Activated CD4-positive, alpha-beta T cell treated with anti-CD3 and anti-CD28 coated beads for 24 hours (primary cell): ENCODE measurements around the gene BET1L.
"Not testable (repeated sequence)": the region's sequence is repeated elsewhere in the genome, so short reads cannot be mapped to it uniquely, and the experiment has no call there.

ENCODE experiments used
- DNase-seq, 2 donors: peaks; one replicate each; pipeline ENCODE4 v3.0.0-alpha.2; 2020; ENCODE audit warnings: low read depth in 2 of 2

Gene BET1L

DNA sequence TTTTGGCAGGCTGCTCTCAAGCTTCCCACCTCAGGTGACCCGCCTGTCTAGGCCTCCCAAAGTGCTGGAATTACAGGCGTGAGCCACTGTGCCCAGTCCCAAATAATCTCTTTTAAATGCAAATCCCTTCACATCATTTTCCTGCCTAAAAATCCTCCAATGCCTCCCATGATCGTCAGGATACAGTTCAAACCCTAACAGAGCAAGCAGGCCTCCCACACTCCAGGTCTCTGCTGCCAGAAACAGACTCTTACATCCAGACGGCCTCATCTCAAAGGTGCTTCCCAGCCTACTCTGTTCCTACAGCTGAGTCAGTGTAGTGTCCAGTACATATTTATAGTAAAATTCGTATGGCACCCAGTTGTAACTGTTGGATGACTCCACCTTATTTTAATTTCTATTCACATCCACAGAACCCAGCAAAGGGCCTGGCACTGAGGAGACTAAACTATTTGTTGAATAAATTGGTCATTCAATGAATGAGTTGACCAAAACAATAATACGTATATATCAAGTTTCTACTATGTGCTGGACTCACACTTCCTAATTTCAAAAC lies 20.7 kb upstream of the BET1L start:
- DNase-seq: no peak

DNA sequence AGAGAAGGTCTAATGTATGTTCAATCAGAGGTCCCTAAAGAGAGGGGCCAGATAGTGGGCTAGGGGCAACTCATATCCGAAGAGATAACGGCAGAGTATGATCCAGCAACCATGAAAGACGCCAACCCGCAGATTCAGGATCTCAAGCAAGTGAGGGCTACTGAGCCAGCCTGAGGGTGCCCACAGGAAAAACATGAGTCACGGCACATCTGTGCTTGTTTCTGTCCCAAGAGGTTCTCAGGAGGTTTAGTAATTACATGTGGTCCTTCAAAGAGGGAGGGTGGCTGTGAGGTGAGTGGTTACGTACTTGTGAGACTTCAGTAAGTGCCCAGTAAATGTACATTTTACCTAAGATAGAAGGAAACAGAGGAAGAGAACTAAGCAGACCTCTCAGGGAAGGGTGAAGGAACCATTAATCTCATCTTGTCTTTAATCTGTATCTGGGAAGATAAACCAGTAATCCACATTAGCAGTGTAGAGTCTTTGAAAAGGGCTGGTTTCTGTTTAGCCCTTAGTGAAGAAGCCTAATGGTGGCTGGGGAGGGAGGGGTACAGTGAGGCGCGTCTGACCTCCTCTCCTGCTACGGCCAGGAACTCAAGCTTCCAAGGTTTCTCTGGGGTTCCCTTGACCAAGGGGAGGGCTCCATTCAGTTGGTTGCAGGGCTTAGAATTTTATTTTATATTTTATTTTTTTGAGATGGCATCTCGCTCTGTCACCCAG lies 18.7 kb upstream of the BET1L start:
- DNase-seq: no peak

GRCh38 chr11:224424-224823 lies 17.2 kb upstream of the BET1L start:
- no peak for DNase-seq

DNA sequence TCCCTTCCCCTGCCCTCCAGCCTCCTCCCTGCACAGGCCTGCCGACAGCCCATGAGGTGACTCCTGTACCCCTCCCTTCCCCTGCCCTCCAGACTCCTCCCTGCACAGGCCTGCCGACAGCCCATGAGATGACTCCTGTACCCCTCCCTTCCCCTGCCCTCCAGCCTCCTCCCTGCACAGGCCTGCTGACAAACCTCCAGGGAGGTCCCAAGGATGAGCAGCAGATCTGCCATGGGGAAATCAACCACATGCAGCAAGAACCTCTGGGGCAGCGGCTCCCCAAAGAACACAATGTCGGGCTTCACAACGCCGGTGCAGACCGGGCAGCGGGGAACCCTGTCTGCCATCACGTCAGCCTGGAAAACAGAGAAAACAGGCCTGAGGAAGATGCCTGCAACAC lies 16.7 kb upstream of the BET1L start:
- no peak for DNase-seq

DNA sequence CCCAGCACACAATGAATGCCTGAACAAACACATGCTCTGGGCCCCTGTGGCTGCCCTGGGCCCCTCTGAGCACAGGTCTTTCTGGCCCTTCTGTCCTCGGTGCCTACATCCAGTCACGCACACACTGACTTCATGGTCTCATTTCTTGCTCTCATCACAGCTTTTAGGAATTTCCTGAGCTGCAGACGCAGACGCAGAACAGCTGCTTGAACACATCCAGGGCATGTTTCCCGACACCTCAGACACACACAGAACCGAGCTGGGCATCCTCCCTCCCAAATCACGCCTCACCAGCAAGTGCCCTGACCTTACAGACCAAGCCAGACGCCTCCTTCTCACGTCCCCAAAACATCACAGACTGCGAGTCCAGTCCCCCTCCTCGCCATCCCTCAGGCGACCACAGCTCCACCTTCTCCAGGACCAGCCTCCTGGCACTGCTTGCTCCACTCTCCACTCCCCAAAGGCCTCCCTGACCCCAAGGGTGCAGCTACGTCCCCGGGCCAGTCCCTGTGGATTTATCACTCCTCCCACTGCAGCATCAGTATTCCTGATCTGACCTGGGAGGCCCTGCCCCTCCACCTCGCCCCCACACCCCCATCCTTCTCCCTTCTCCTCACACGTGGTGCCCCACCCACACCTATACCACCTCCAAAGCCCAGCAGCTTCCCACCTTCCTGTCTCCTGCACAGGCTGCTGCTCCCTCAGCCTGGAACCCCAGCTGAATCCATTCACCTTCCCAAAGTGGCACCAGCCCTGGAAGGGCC lies 16.0 kb upstream of the BET1L start:
- no peak for DNase-seq

DNA sequence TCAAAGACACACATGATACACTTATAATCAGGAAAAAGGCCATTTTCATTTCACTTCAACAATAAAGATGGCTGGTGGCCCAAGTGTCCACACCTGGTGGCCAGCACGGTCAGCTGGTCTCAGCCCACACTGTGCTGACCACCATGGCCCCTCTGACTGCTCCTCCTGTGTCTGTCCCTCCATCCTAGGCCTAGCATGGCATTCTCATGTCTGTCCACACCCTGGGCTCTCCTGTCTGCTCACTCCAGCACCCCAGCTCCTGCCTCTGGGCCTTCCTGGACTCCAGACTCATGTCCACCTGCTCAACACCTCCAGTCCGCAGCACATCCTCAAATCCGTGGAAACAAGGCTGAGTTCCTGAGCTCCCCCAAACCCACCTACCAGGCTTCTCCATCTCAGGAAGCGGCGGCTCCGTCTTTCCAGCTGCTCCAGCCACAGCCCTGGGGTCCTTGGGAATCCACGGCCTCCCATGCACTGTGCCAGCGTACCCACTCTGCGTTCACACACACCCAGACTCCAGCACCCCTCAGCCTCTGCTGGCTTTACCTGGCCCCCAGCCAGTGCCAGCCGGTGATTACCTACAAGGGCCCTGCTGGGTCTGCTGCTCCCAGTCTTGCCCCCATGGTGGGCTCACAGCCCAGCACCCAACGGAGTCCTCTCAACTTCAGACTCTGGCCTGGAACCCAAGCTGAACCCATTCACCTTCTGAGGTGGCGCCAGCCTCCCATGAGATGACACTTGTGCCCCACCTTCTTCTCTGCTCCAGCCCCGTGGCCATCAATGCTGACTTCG lies 15.0 kb upstream of the BET1L start:
- no peak for DNase-seq

DNA sequence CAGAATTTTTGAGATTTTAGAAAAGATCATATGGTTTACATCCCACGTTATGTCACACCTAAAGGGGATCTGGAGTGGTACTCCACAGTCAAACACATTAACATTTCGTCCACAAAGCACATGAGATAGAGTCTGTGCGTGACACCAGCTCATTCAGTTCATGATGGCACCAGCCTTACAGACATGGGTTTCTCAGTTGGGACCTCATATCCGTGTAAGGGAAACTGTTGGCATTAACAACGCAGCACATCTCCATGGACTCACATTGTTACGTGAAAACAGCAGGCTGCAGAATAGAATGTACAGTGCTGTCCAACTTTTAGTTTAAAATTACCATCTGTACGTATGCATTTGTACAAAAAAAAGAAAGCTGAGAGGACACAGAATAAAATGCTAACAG lies 14.3 kb upstream of the BET1L start:
- no peak for DNase-seq

GRCh38 chr11:220641-221215 lies 13.5 kb upstream of the BET1L start:
- DNase-seq: not testable (repeated sequence)

GRCh38 chr11:218815-219593 lies 11.8 kb upstream of the BET1L start:
- no peak for DNase-seq

- DNase-seq: no peak
Observed at GRCh38 chr11:217704-218103, 10.5 kb upstream of the BET1L start.

GRCh38 chr11:216081-216974 lies 9.1 kb upstream of the BET1L start:
- DNase-seq: no peak

DNA sequence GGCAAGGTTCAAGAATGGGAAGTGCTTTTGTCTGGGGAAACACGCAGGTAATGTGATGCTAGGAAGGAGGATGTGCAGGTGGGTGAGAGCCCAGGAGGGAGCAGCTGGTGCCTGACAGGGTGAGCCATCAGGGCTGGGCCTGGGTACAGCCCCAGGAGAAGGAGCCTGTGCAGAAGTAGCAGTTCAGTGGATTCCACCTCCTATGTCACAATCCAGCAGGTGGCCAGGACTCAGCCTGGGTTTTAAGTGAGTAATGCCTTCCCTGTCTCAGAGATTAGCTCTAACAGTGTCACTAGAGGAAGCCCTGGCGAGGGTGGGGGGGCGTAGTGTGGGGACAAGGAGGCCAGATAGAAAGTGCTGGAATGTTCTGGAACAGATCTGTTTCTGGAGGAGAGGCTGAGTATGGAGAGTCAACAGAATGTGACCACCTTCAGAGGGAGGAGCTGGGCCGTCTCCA lies 8.4 kb upstream of the BET1L start:
- DNase-seq: no peak

DNA sequence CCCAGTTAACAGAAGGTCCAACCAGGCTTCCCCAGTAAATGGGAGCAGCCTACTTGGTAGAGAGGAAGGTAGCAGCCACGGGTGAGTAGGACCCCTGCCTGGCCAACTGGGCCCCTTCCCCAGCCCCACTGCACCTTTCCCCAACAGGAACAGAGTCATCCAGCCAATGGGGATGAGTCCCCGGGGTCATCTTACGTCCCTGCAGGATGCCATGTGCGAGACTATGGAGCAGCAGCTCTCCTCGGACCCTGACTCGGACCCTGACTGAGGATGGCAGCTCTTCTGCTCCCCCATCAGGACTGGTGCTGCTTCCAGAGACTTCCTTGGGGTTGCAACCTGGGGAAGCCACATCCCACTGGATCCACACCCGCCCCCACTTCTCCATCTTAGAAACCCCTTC lies 6.9 kb upstream of the BET1L start:
- DNase-seq: no peak

DNA sequence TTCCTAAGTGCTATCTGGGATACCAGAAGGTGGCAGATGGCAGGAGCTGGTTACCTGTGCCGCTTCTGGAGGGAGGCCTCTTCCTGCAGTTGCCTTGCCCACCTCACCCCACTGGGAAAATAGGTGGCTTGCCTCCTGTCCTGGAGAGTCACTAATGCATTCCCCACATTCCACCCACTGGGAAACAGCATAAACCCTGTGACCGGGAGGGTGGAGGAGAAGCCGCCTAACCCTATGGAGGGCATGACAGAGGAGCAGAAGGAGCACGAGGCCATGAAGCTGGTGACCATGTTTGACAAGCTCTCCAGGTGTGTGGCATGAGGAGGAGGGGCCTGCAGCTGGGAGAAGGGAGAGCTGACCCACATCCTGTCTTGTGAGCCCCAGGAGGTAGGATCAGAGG lies 5.9 kb upstream of the BET1L start:
- no peak for DNase-seq

DNA sequence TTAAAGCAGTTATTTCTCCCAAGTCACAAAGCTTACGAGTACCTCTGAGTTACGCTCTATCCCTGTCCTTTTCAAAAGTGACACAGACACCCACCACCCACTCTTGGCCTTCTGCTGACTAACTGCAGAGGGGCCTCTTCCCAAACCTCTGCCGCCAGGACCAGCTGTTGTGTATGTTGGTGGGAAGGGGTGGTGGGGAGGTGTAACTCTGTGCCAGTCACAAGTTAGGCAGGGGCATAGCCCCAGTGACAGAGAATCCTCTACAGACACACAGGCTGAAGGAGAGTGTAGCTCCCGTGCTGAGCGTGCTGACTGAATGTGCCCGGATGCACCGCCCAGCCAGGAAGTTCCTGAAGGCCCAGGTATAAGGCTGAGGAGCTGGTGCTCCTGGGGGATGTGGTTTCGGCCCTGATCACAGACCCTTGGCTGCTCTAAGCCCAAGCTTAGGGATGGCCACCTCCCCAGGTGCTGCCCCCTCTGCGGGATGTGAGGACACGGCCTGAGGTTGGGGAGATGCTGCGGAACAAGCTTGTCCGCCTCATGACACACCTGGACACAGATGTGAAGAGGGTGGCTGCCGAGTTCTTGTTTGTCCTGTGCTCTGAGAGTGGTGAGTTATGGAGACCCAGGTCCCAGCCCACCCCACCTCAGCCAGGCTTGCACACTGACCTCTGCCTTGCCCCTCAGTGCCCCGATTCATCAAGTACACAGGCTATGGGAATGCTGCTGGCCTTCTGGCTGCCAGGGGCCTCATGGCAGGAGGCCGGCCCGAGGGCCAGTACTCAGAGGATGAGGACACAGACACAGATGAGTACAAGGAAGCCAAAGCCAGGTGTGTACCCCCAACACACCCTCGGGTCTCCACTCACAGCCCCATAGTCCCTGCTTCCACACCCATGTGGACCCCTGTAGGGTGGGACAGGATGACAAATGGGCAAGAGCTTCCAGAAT lies 5.2 kb upstream of the BET1L start:
- no peak for DNase-seq

- DNase-seq: no peak
Observed at GRCh38 chr11:211741-212140, 4.5 kb upstream of the BET1L start.

DNA sequence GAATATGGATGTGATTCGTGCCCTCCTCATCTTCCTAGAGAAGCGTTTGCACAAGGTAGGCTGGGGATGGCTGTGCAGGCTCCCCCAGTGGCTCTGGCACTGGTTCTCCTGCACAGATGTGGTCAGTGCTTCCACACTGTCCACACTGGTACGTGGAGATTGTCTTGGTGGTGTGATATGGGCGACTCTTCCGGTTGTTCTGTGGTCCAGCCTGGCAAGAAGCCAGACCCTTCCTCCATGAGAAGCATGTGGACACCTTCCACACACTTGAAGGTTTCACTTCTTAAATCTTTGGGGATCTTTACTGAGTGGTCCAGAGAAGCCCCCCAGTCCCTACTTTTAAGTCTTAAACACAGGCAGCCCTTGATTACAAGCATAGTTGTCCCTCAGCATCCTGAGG lies 4.1 kb upstream of the BET1L start:
- no peak for DNase-seq

DNA sequence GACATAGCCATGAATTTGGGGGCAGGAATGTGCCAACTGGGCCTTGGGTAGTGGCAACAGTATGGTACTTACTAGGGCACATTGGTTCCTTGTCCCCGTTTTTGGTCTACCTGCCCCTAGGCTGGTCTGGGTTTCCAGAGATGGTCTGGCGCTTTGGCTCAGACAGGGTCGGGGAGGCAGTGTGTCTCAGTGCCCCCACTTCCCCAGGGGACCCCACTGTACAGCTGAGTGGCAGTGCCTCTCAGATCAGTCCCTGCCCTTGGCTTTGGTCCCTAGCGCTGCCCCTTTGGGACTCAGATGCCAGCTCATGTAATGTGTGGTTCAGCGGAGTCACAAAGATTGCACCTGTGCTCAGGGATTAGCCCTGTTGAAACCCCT lies 3.6 kb upstream of the BET1L start:
- no peak for DNase-seq
